SK-N-SH (cell line): ENCODE data around the gene SLC24A4.

ENCODE experiments used
- CTCF ChIP-seq: fragments of 200-600 bp; sonication (generic); IDR thresholded peaks from 2 replicates; pipeline ENCODE4 v1.6.1; 2017; ENCODE audit warnings: antibody characterized with exemption, mild to moderate bottlenecking, moderate library complexity
- EP300 ChIP-seq, 2 experiments: IDR thresholded peaks; 2 replicates each; pipeline versions ENCODE4 v1.4.0 to v1.6.1; 2012; ENCODE audit warnings: borderline replicate concordance in 1 of 2, low read depth in 1 of 2, low read length in 1 of 2
- EZH2phosphoT487 ChIP-seq: fragments of 200-600 bp; sonication (generic); IDR thresholded peaks from 2 replicates; pipeline ENCODE4 v1.6.1; 2017; ENCODE audit warnings: low read depth, mixed run types, mild to moderate bottlenecking, antibody characterized with exemption, moderate library complexity, borderline replicate concordance
- FOXM1 ChIP-seq: IDR thresholded peaks from 2 replicates; pipeline ENCODE4 v1.4.0; 2012; ENCODE audit warnings: low read depth, mild to moderate bottlenecking
- MXI1 ChIP-seq: IDR thresholded peaks from 2 replicates; pipeline ENCODE4 v1.6.1; 2012; ENCODE audit warnings: mild to moderate bottlenecking, low read depth, low read length, improper control_type of control experiment
- RFX5 ChIP-seq: IDR thresholded peaks from 2 replicates; pipeline ENCODE4 v1.6.1; 2012; ENCODE audit warnings: mild to moderate bottlenecking, improper control_type of control experiment, low read length
- SIN3A ChIP-seq: IDR thresholded peaks from 2 replicates; pipeline ENCODE4 v1.6.1; 2012; ENCODE audit warnings: low read depth, mild to moderate bottlenecking, low read length, moderate library complexity, borderline replicate concordance
- SMC3 ChIP-seq: IDR thresholded peaks from 2 replicates; pipeline ENCODE4 v1.6.1; 2012; ENCODE audit warnings: low read depth, low read length, improper control_type of control experiment
- TCF12 ChIP-seq: IDR thresholded peaks from 2 replicates; pipeline ENCODE4 v1.4.0; 2012
- TEAD4 ChIP-seq: IDR thresholded peaks from 2 replicates; pipeline ENCODE4 v1.4.0; 2012; ENCODE audit warnings: mild to moderate bottlenecking, borderline replicate concordance; ENCODE audit not compliant: insufficient read depth
- TF ChIP-seq, protein P1 (sequence below): fragments of 150-350 bp; IDR thresholded peaks from 2 replicates; pipeline ENCODE4 v1.6.1; 2017; ENCODE audit warnings: antibody characterized with exemption, low read length, low read depth, borderline replicate concordance
- TF ChIP-seq, protein P2 (sequence below): IDR thresholded peaks from 2 replicates; pipeline ENCODE4 v1.4.0; 2012; ENCODE audit warnings: low read depth

DNA sequence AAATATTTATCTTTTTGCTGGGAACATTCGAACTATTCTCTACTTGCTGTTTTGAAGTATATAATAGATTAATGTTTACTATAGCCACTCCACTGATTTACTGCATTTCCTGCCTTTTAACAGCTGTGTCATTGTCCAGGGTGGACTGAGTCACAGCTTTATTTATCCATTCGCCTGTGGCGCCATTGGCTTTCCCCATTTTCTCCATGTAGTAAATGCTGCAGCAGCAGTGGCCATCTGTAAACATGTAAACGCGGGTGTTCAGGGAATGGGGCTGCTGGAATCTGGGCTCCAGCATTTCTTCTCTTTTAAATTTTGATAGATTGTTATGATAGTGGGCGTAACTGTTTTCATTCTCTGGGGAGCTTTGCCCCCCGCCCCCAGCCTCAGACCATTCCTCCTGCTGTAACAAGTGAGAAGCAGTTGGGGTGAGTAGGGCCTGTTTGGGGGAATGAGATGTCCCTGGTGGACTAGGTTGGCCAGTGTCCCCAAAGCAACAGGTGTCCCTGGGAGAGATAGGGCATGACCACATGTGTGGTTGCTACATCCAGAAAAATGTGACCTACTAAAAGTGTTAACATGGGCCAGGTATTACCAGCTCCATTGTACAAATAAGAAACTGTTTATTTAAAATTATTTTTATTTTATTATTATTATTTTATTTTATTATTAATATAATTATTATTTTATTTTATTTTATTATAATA is 223.5 kb downstream of the SLC24A4 start:
- TF ChIP-seq SMC3 (no peak), FOXM1 (no peak), CTCF (no peak), SIN3A (no peak), EZH2phosphoT487 (no peak), RFX5 (no peak), EP300 (IDR thresholded peaks at IDR 0.05; ENCODE audit: borderline replicate concordance in 1 of 2, low read depth in 1 of 2, low read length in 1 of 2) (no peak), TCF12 (0 out of 2 replicates have a peak, but pooled peaks have one; percentile 12), MXI1 (no peak), TEAD4 (no peak)
- TF ChIP-seq, protein P1, sequence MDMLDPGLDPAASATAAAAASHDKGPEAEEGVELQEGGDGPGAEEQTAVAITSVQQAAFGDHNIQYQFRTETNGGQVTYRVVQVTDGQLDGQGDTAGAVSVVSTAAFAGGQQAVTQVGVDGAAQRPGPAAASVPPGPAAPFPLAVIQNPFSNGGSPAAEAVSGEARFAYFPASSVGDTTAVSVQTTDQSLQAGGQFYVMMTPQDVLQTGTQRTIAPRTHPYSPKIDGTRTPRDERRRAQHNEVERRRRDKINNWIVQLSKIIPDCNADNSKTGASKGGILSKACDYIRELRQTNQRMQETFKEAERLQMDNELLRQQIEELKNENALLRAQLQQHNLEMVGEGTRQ, result no peak
- TF ChIP-seq, protein P2, sequence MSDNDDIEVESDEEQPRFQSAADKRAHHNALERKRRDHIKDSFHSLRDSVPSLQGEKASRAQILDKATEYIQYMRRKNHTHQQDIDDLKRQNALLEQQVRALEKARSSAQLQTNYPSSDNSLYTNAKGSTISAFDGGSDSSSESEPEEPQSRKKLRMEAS, result no peak
